PFSK-1 (cell line): ENCODE results near the gene APH1B.
A peak's percentile ranks its signal among the peaks of the same experiment; 100 is the strongest.

ENCODE experiments used
- FOXP2 ChIP-seq: optimal IDR thresholded peaks from 2 replicates; pipeline ENCODE3; 2011; ENCODE audit warnings: borderline replicate concordance, control low read depth, inconsistent platforms; ENCODE audit not compliant: insufficient read depth; ENCODE audit errors: extremely low read length, extremely low read depth
- POLR2AphosphoS5 ChIP-seq: IDR thresholded peaks from 2 replicates; pipeline ENCODE4 v1.6.1; 2012; ENCODE audit warnings: low read depth, mild to moderate bottlenecking, control low read depth, low read length, moderate library complexity
- REST ChIP-seq, 2 experiments: IDR thresholded peaks; 2 replicates each; pipeline versions ENCODE4 v1.6.1 to v1.8.0; 2011 to 2012; ENCODE audit warnings: low read depth in 2 of 2, low read length in 2 of 2, control low read depth in 1 of 2, inconsistent platforms in 1 of 2, mild to moderate bottlenecking in 1 of 2, moderate library complexity in 1 of 2; ENCODE audit not compliant: insufficient read depth in 1 of 2
- SIN3A ChIP-seq: IDR thresholded peaks from 2 replicates; pipeline ENCODE4 v1.6.1; 2012; ENCODE audit warnings: mild to moderate bottlenecking, low read length, moderate library complexity, borderline replicate concordance; ENCODE audit not compliant: insufficient read depth
- TAF1 ChIP-seq: IDR thresholded peaks from 2 replicates; pipeline ENCODE4 v1.6.1; 2012; ENCODE audit warnings: low read length, control low read depth, borderline replicate concordance; ENCODE audit not compliant: insufficient read depth

APH1B gene

GRCh38 chr15:63276342-63277037, 915 bp upstream of the APH1B start:
- TF ChIP-seq POLR2AphosphoS5 (0 out of 2 replicates have a peak, but pooled peaks have one; percentile 6), FOXP2 (no peak), TAF1 (no peak), SIN3A (no peak), REST (IDR thresholded peaks at IDR 0.05; ENCODE audit: insufficient read depth in 1 of 2, low read depth in 2 of 2, low read length in 2 of 2) (no peak)

DNA sequence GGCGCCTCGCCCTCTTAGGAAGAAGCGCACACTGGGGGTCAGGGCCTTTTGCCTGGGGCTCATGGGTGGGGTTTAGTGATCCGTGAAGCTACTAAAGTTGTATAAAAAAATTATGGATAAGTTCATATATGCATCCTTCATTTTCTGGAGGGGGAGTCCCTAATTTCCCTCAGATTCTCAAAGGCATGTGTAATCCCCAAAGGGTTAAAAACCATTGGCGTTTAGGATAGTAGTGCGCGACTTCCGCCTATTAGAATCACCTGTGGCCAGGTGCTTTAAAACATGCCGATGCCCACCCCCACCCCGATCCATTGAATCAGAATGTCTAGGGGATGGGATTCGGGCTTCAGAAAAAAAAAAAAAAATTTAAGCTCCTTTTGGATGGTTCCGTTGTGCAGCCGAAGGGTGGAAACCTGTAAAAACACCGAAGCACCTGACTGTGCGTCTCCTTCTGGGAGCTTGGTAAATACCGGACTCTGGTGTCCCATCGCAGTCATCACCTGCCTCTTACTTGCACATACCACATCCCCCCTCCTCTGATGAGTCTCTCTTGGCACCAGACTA, 570 bp downstream of the APH1B start:
- TF ChIP-seq FOXP2 (no peak), POLR2AphosphoS5 (no peak), REST (IDR thresholded peaks at IDR 0.05; ENCODE audit: insufficient read depth in 1 of 2, low read depth in 2 of 2, low read length in 2 of 2) (no peak), TAF1 (no peak), SIN3A (no peak)

DNA sequence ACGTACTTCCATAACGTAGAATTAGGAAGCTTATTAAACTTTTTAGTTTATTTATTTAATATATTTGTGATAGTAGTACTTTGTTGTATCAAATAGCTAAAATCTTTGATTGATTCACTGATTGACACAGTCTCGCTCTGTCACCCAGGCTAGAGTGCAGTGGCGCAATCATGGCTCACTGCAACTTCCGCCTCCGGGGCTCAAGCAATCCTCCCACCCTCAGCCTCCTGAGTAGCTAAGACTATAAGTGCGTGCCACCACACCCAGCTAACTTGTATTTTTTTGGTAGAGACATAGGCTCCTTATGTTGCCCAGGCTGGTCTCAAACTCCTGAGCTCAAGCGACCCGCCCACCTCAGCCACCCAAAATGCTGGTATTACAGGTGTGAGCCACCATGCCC, 5.7 kb downstream of the APH1B start:
- TF ChIP-seq TAF1 (no peak), POLR2AphosphoS5 (no peak), FOXP2 (no peak), REST (IDR thresholded peaks at IDR 0.05; ENCODE audit: insufficient read depth in 1 of 2, low read depth in 2 of 2, low read length in 2 of 2) (no peak), SIN3A (no peak)

DNA sequence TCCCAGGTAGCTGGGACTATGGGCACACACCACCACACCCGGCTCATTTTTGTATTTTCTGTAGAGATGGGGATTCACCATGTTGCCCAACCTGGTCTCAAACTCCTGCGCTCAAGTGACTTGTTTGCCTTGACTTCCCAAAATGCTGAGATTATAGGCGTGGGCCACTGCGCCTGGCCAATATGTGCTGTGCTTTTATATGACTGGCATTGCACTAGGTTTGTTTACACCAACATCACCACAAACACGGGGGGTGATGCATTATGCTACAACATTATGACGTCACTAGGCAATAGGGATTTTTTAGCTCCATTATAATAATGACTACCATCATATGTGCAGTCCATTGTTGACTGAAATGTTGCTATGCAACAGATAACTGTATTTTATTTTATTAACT, 6.9 kb downstream of the APH1B start:
- TF ChIP-seq POLR2AphosphoS5 (no peak), FOXP2 (no peak), TAF1 (no peak), REST (IDR thresholded peaks at IDR 0.05; ENCODE audit: insufficient read depth in 1 of 2, low read depth in 2 of 2, low read length in 2 of 2) (no peak), SIN3A (no peak)
